Body of pancreas (tissue), 4 donors: Measurements from ENCODE around the gene CISD3.

Experiments
- CTCF ChIP-seq, 7 experiments: fragments of 450-650 bp in 4 of 7; fragments of 200-600 bp in 3 of 7; sonication (generic) in 3 of 7; IDR thresholded peaks; one replicate each; pipeline ENCODE4 v1.5.1; 2016 to 2019; ENCODE audit warnings: antibody characterized with exemption in 7 of 7
- POLR2A ChIP-seq, 3 donors: fragments of 450-650 bp; IDR thresholded peaks; one replicate each; pipeline ENCODE4 v1.6.1; 2016; ENCODE audit warnings: antibody characterized with exemption in 3 of 3, mild to moderate bottlenecking in 2 of 3

GRCh38 chr17:38733282-38733981, 3.3 kb downstream of the CISD3 start:
- no peak for TF ChIP-seq CTCF (IDR thresholded peaks at IDR 0.05)
- TF ChIP-seq POLR2A (IDR thresholded peaks at IDR 0.05), result no peak
